Central memory CD4-positive, alpha-beta T cell (primary cell): ENCODE data around the gene GPATCH11.

Experiments used
- DNase-seq: peaks from one replicate; pipeline ENCODE4 v3.0.0; 2022
- total RNA-seq, 3 experiments: gene quantifications; one replicate each; lab custom pipeline; 2026; lab: John Stamatoyannopoulos, UW

GPATCH11 gene
- total RNA-seq = 19.1 to 63.3 (median 47.4) reads per million in 3 experiments

- peak; percentile 96 for DNase-seq
Observed at GRCh38 chr2:37083873-37084794, at the start of gene GPATCH11, which contains the start of gene HEATR5B. Gene GPATCH11, plus strand, starts transcription at chr2:37084518. Its CDS starts 3,864 bp downstream, at chr2:37088382. Gene HEATR5B, minus strand, starts transcription at chr2:37084372. Its CDS starts 958 bp downstream, at chr2:37083414.

GRCh38 chr2:37037771-37038170, 46.5 kb upstream of the GPATCH11 start:
- DNase-seq = no peak

- DNase-seq = no peak
Observed at GRCh38 chr2:37039580-37039979, 44.7 kb upstream of the GPATCH11 start.

GRCh38 chr2:37052600-37053332, 31.6 kb upstream of the GPATCH11 start:
- DNase-seq = no peak

- no peak for DNase-seq
Observed at GRCh38 chr2:37059841-37060240, 24.5 kb upstream of the GPATCH11 start.

GRCh38 chr2:37060446-37060845, 23.9 kb upstream of the GPATCH11 start:
- DNase-seq = no peak

GRCh38 chr2:37061013-37061711, 23.2 kb upstream of the GPATCH11 start:
- DNase-seq = no peak

GRCh38 chr2:37061776-37062175, 22.5 kb upstream of the GPATCH11 start:
- DNase-seq = no peak

GRCh38 chr2:37068686-37069085, 15.6 kb upstream of the GPATCH11 start:
- no peak for DNase-seq

GRCh38 chr2:37070931-37071330, 13.4 kb upstream of the GPATCH11 start:
- DNase-seq = no peak

GRCh38 chr2:37080266-37080665, 4.1 kb upstream of the GPATCH11 start:
- DNase-seq = no peak

GRCh38 chr2:37080689-37081088, 3.6 kb upstream of the GPATCH11 start:
- DNase-seq = peak; percentile 23

GRCh38 chr2:37084797-37085196, 479 bp downstream of the GPATCH11 start:
- no peak for DNase-seq

- DNase-seq = no peak
Observed at GRCh38 chr2:37085731-37086147, 1.4 kb downstream of the GPATCH11 start.

- no peak for DNase-seq
Observed at GRCh38 chr2:37090019-37090477, 5.7 kb downstream of the GPATCH11 start.

- no peak for DNase-seq
Observed at GRCh38 chr2:37091873-37092272, 7.6 kb downstream of the GPATCH11 start.

- DNase-seq = no peak
Observed at GRCh38 chr2:37096568-37096967, 12.2 kb downstream of the GPATCH11 start.

- no peak for DNase-seq
Observed at GRCh38 chr2:37098416-37099118, 14.2 kb downstream of the GPATCH11 start.

GRCh38 chr2:37100054-37100453, 15.7 kb downstream of the GPATCH11 start:
- DNase-seq = no peak

- no peak for DNase-seq
Observed at GRCh38 chr2:37102588-37102987, 18.3 kb downstream of the GPATCH11 start.

- no peak for DNase-seq
Observed at GRCh38 chr2:37104178-37104577, 19.9 kb downstream of the GPATCH11 start.

- DNase-seq = no peak
Observed at GRCh38 chr2:37105150-37105549, 20.8 kb downstream of the GPATCH11 start.
